Esophagus muscularis mucosa (tissue), 3 donors: ENCODE results near the gene C19orf85.

Experiments
- POLR2A ChIP-seq: fragments of 450-650 bp; IDR thresholded peaks from one replicate; pipeline ENCODE4 v1.6.1; 2017; ENCODE audit warnings: antibody characterized with exemption, moderate library complexity, mild to moderate bottlenecking, low read depth
- TF ChIP-seq, protein P1 (sequence below), 3 experiments: fragments of 200-600 bp in 2 of 3; fragments of 450-650 bp in 1 of 3; sonication (generic) in 2 of 3; IDR thresholded peaks; one replicate each; pipeline ENCODE4 v1.5.1; 2017 to 2019; ENCODE audit warnings: antibody characterized with exemption in 3 of 3, mild to moderate bottlenecking in 2 of 3, moderate library complexity in 1 of 3

DNA sequence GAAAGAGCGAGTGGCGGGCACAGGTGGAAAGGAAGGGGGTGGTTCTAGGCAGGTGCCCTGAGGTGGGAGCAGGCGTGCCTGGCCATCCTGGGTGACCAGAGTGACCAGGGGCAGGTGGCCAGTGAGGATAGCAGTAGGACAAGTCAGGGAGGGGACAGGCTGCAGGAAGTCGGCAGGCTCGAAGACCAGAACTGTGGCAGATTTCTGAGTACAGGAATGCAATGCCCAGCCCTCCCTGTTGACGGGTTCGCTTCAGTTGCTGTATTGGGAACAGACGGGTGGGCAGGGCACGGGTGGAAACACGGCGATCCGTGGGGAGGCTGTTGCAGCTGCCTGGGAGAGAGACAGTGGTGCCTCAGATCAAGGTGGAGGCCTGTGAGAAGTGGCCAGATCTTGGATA, 13.8 kb upstream of the C19orf85 start:
- TF ChIP-seq, protein P1, sequence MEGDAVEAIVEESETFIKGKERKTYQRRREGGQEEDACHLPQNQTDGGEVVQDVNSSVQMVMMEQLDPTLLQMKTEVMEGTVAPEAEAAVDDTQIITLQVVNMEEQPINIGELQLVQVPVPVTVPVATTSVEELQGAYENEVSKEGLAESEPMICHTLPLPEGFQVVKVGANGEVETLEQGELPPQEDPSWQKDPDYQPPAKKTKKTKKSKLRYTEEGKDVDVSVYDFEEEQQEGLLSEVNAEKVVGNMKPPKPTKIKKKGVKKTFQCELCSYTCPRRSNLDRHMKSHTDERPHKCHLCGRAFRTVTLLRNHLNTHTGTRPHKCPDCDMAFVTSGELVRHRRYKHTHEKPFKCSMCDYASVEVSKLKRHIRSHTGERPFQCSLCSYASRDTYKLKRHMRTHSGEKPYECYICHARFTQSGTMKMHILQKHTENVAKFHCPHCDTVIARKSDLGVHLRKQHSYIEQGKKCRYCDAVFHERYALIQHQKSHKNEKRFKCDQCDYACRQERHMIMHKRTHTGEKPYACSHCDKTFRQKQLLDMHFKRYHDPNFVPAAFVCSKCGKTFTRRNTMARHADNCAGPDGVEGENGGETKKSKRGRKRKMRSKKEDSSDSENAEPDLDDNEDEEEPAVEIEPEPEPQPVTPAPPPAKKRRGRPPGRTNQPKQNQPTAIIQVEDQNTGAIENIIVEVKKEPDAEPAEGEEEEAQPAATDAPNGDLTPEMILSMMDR (IDR thresholded peaks at IDR 0.05): no peak
- TF ChIP-seq POLR2A: no peak
